Measurements from ENCODE around the gene COBLL1. TPM values are rescaled to one million over a fixed set of nuclear protein-coding genes. Genes with fewer than 3 reads are reported as not detected.
A peak's percentile ranks its signal among the peaks of the same experiment; 100 is the strongest.

COBLL1 gene
- total RNA-seq, 1 experiment from 2014 or later = 4.0 TPM

- DNase-seq (ENCODE audit: low read depth) = no peak
These were observed 162.9 kb downstream of the COBLL1 start for GRCh38 chr2:164678631-164679149.

- no peak for DNase-seq (ENCODE audit: low read depth)
These were observed 163.9 kb downstream of the COBLL1 start for GRCh38 chr2:164677733-164678132.

- DNase-seq (ENCODE audit: low read depth) = no peak
These were observed 164.4 kb downstream of the COBLL1 start for GRCh38 chr2:164677271-164677670.

GRCh38 chr2:164675687-164676086 is 165.9 kb downstream of the COBLL1 start:
- no peak for DNase-seq (ENCODE audit: low read depth)

GRCh38 chr2:164675027-164675426 is 166.6 kb downstream of the COBLL1 start:
- DNase-seq (ENCODE audit: low read depth) = no peak

- DNase-seq (ENCODE audit: low read depth) = no peak
These were observed 169.8 kb downstream of the COBLL1 start for GRCh38 chr2:164671664-164672396.

- DNase-seq (ENCODE audit: low read depth) = no peak
These were observed 172.3 kb downstream of the COBLL1 start for GRCh38 chr2:164669291-164669690.

GRCh38 chr2:164667566-164667965 is 174.1 kb downstream of the COBLL1 start:
- DNase-seq (ENCODE audit: low read depth) = no peak

- no peak for DNase-seq (ENCODE audit: low read depth)
These were observed 177.6 kb downstream of the COBLL1 start for GRCh38 chr2:164664070-164664469.

GRCh38 chr2:164662868-164663631 is 178.6 kb downstream of the COBLL1 start:
- DNase-seq (ENCODE audit: low read depth) = no peak

- no peak for DNase-seq (ENCODE audit: low read depth)
These were observed 179.6 kb downstream of the COBLL1 start for GRCh38 chr2:164662066-164662465.

GRCh38 chr2:164661349-164661748 is 180.3 kb downstream of the COBLL1 start:
- peak; percentile 12 for DNase-seq (ENCODE audit: low read depth)

- DNase-seq (ENCODE audit: low read depth) = peak; percentile 84
These were observed 184.5 kb downstream of the COBLL1 start for GRCh38 chr2:164657129-164657528.

GRCh38 chr2:164655750-164656149 is 185.9 kb downstream of the COBLL1 start:
- DNase-seq (ENCODE audit: low read depth) = peak; percentile 34

GRCh38 chr2:164655336-164655735 is 186.3 kb downstream of the COBLL1 start:
- DNase-seq (ENCODE audit: low read depth) = no peak

GRCh38 chr2:164651361-164651760 is 190.3 kb downstream of the COBLL1 start:
- DNase-seq (ENCODE audit: low read depth) = no peak

GRCh38 chr2:164644036-164644700 is 197.5 kb downstream of the COBLL1 start:
- DNase-seq (ENCODE audit: low read depth) = no peak

- DNase-seq (ENCODE audit: low read depth) = no peak
These were observed 198.6 kb downstream of the COBLL1 start for GRCh38 chr2:164642946-164643555.

GRCh38 chr2:164642268-164642667 is 199.4 kb downstream of the COBLL1 start:
- DNase-seq (ENCODE audit: low read depth) = no peak
